A673 (cell line): ENCODE results near the gene TNFAIP3.

Experiments
- CTCF ChIP-seq: fragments of 300-800, 200-600 bp; sonication (generic); conservative IDR thresholded peaks from 2 replicates; pipeline ENCODE4 v1.5.1; 2017; ENCODE audit warnings: low read depth, mild to moderate bottlenecking, antibody characterized with exemption, low read length, moderate library complexity, mixed read lengths
- EZH2 ChIP-seq: fragments of 200-600 bp; sonication (generic); IDR thresholded peaks from 2 replicates; pipeline ENCODE4 v1.6.1; 2017; ENCODE audit warnings: borderline replicate concordance, low read depth, mild to moderate bottlenecking, mixed read lengths, antibody characterized with exemption, low read length; ENCODE audit not compliant: poor library complexity, severe bottlenecking

GRCh38 chr6:137827411-137827940, 39.6 kb upstream of the TNFAIP3 start:
- TF ChIP-seq EZH2 (no peak), CTCF (no peak)
